22Rv1 (cell line): ENCODE measurements around the gene TNRC6C.

Experiments used
- H3K27ac ChIP-seq: fragments of 450-650 bp; 2 replicates; pipeline ENCODE4 v1.5.1; 2017
- CTCF ChIP-seq: fragments of 450-650 bp; IDR thresholded peaks from 2 replicates; pipeline ENCODE4 v1.5.1; 2017; ENCODE audit warnings: mild to moderate bottlenecking
- ZFX ChIP-seq: fragments of 450-650 bp; IDR thresholded peaks from 2 replicates; pipeline ENCODE4 v1.6.1; 2017; ENCODE audit warnings: antibody characterized with exemption, borderline replicate concordance

TNRC6C gene

GRCh38 chr17:78105551-78105950, 147.0 kb downstream of the TNRC6C start:
- H3K27ac ChIP-seq: peak overlapping the region; percentile 40
- no peak for TF ChIP-seq CTCF
- no peak for TF ChIP-seq ZFX

GRCh38 chr17:78106211-78106610, 147.7 kb downstream of the TNRC6C start:
- TF ChIP-seq CTCF: no peak
- no peak for TF ChIP-seq ZFX

GRCh38 chr17:78107457-78107856, 149.0 kb downstream of the TNRC6C start:
- TF ChIP-seq CTCF: no peak
- TF ChIP-seq ZFX: no peak
- H3K27ac ChIP-seq: no peak overlapping the region

More at GRCh38 chr17:78106211-78106610, 147.7 kb downstream of the TNRC6C start:
- peak overlapping the region; percentile 40 for H3K27ac ChIP-seq

- TF ChIP-seq CTCF: no peak
- no peak for TF ChIP-seq ZFX
- no peak overlapping the region for H3K27ac ChIP-seq
Measured at GRCh38 chr17:78107976-78108725, 149.6 kb downstream of the TNRC6C start.

GRCh38 chr17:78108726-78109488, 150.4 kb downstream of the TNRC6C start:
- TF ChIP-seq CTCF (no peak), ZFX (no peak)
- no peak overlapping the region for H3K27ac ChIP-seq

- H3K27ac ChIP-seq: no peak overlapping the region
- TF ChIP-seq ZFX (no peak), CTCF (no peak)
Measured at GRCh38 chr17:78109489-78109761, 150.9 kb downstream of the TNRC6C start.

GRCh38 chr17:78110363-78111015, 152.0 kb downstream of the TNRC6C start:
- no peak overlapping the region for H3K27ac ChIP-seq

More at GRCh38 chr17:78110363-78111015, 152.0 kb downstream of the TNRC6C start:
- TF ChIP-seq ZFX (no peak), CTCF (no peak)
